T-helper 2 cell (primary cell): ENCODE results near the gene SF3B2.

Experiments
- DNase-seq, 5 experiments: peaks; one replicate each; pipeline versions ENCODE4 v3.0.0 to v3.0.0-alpha.2; 2012 to 2022

The SF3B2 gene

GRCh38 chr11:66051371-66051765 is 796 bp upstream of the SF3B2 start:
- no peak for DNase-seq

DNA sequence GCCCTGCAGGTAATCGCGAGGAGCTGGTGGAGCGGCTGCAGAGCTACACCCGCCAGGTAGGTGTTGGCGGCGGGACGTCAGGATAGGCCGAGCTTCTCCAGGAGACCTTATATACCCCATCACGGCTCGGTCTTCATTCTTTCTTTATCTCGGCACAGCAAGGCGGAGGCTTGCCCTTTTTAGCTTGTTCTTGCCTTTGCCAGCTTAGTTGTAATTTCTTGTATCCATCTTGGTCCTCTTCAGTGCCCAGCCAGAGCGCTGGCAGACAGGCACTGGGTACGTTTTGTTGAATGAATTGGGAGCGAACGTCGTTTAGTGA is 459 bp downstream of the SF3B2 start:
- no peak for DNase-seq

- no peak for DNase-seq
Measured at GRCh38 chr11:66055021-66055420, 2.9 kb downstream of the SF3B2 start.

- DNase-seq = no peak
Measured at GRCh38 chr11:66056501-66056900, 4.3 kb downstream of the SF3B2 start.

- no peak for DNase-seq
Measured at GRCh38 chr11:66059966-66060680, 8.0 kb downstream of the SF3B2 start.

DNA sequence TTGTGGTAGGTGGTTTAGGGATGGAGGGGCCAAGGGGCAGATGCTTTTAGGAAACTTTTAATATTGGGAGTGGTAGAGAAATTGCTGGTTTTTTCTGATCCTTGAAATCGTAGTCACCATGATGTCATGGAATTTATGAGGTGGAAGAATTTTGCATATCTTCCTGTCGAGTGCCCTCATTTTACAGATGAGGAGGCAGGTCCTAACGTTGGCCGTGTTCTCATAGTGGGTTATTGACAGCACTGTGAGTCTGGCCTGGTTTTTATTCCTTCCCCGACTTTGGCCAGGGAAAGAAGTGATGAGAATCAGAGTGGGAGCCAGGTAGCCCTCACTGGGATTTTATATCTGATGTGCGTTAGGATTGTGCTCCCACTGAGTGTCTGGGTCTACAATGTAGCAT is 9.1 kb downstream of the SF3B2 start:
- no peak for DNase-seq

- no peak for DNase-seq
Measured at GRCh38 chr11:66062408-66062807, 10.2 kb downstream of the SF3B2 start.

DNA sequence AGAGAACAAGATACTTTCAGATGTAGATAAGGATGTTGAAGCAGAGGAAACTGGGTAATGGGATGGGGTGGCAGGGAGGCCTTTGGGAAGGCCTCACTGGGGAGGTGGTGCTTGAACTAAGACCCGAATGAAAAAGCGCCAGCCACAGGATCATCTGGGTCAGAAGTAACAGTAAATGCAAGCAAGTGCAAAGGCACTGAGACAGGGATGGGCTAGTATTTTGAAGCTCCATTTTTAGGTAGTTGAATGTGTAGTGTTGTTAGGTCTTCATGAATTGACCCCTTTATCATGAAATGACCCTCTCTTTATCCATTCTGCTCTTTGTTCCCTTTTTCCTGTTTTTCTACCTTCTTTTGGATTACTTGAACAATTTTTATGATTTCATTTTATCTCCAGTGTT is 11.7 kb downstream of the SF3B2 start:
- DNase-seq = no peak

DNA sequence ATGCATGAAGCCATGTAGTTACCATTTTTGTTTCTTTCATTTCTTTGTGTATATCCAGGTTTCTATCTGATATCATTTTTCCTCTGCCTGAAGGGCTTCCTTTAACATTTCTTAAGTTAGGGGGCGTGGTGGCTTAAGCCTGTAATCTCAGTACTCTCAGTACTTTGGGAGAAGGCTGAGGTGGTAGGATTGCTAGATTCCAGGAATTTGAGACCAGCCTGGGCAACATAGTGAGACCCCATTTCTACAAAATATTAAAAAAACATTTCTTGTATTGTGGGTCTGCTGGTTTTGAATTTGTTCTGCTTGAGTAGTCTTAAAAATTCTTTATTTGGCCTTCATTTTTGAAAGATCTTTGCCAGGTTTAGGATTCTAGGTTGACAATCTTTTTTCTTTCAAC is 12.4 kb downstream of the SF3B2 start:
- no peak for DNase-seq

DNA sequence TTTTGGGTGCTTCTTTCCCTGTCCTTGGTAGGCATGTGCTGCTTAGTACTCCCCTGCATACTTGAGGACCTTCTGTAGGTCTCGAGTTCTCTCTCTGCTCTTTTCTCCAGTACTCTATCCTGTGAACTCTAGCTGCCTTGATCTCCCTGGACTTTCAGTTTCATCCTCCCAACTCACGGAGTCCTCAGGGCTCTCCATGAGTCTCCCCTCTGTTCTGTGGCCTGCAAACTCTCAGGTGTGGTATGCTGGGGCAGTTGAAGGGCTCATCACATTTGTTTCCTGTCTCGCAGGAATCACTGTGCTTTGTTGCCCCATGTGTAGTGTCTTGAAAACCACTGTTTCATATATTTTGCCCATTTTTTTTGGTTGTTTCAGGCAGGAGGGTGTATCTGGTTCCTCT is 14.6 kb downstream of the SF3B2 start:
- DNase-seq = no peak

DNA sequence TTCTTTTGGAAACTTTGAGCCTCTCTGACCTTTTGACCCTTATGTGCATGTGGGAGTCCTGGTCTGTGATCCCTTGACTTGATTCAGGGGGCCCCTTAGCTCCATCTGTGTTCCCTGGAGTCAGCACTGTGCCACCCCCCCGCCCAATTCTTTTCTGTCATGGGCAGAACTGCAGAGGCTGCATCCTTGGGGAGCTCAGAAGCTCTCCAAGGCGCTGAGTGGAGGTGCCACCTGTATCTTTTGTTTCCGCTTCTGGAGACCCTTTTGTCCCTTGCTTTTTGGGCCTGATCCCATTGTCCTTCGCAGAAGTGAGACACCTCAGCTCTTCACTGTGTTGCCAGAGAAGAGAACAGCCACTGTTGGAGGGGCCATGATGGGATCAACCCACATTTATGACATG is 15.5 kb downstream of the SF3B2 start:
- DNase-seq = no peak

GRCh38 chr11:66068154-66068821 is 16.1 kb downstream of the SF3B2 start:
- DNase-seq = peak; percentile 41 to 73 (median 64)

GRCh38 chr11:66068923-66069714 is 17.0 kb downstream of the SF3B2 start:
- DNase-seq = peak in 2 of 5 experiments; percentile 16 to 56

DNA sequence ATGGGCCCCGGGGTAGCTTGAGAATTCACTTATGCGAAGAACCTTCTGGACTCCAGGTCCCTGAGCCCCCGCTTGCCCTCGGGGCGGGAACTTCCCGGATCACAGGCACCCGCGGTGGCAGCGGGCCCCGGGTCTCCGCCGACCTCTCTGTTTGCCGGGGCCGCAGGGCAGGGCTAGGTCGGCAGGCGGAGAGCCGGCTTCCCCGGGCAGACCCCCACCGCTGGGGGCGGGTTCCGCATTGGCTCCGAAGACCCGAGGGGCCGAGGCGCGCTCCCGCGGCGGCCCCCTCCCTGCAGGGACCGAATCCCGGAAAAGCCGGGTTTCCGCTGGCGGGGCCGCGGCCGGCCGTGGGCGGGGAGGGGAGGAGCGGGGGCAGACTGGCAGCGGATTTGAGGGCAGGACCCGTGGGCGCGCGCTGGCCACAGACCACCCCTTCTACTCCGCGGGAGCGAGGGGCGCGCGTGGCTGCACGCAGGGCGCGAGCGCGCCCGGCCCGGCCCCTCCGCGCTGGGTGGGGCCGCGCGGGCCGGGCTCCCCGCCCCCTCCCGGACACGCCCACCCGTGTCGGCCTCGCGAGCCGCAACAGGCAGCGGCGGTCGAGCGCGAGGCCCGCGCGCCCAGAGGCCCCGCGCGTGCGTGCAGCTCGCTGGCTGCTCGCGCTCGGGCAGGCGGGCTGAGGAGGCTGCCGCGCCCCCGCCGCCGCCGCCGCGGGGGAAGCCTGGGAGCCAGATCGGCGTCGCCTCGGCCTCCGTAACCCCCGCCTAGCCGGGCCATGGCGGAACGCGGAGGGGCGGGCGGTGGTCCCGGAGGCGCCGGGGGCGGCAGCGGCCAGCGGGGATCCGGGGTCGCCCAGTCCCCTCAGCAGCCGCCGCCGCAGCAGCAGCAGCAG is 17.8 kb downstream of the SF3B2 start, which contains the start of gene PACS1:
PACS1 (plus strand) TSS at position 558 of the 889 bp plus-strand sequence; CDS start at position 773, 215 bp downstream.
- peak; percentile 50 to 89 (median 70) for DNase-seq

DNA sequence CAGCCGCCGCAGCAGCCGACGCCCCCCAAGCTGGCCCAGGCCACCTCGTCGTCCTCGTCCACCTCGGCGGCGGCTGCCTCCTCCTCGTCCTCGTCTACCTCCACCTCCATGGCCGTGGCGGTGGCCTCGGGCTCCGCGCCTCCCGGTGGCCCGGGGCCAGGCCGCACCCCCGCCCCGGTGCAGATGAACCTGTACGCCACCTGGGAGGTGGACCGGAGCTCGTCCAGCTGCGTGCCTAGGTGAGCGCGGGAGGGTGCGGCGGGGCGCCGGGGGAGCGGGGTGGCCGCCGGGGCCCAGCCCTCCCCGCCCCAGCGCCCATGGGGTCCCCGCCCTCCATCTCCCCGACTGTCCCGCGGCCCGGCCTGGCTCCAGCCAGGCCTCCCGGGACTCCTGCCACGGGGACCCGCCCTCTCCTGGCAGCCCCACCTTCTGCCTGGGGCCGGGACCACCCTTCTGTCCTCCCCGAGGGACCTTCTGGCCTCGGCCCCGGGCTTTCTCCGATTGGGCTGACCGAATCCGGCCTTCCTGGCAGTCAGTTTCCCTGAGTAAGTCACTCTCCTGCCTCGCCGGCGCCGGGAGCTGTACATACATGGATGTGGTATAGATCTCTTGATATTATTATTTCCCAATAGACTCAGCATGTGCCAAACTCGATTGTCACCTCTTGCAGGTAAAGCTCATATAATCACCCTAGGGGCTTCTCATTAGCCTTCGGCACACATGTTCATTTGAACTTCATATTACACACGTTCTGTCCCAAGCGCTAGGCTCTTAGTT is 18.6 kb downstream of the SF3B2 start:
- DNase-seq = peak in 3 of 5 experiments; percentile 18 to 29 (median 23)

GRCh38 chr11:66071381-66071801 is 19.2 kb downstream of the SF3B2 start:
- DNase-seq = peak in 1 of 5 experiments; percentile 56

DNA sequence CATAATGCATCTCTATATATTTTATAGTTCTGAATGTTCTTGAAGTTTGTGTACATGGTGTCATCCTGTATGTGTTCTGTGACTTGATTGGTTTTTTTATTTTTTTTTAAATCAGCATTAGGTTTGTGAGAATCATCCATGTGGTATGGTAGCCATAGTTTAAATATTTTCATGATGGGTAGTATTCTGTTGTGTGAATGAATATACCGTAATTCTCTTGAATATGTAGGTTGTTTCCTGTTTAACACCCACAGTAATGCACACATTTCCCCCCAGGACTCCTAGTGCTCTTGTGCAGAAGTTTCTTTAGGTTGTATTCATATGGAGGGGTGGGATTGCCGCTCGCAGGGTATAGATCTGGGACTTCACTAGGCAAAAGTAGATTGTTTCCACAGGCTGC is 19.9 kb downstream of the SF3B2 start:
- peak in 1 of 5 experiments; percentile 43 for DNase-seq

DNA sequence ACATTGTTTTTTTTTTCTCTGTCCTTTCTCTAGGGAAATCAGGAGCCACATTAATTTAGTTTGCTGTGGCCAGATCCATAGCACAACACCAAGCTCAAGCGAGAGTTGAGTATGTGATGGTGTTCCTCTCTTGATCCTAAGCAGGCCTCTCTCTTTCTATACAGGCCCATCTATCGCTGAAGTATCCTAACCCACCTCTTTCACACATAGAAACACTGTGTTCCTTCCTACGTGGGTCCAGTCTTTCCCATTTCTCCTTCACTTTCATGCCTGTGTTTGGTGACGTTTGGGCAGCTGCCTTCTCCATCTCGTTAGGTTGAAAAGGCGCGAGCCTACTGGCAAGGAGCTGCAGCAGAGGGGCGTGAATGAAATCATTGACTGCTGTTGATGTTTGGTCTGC is 20.4 kb downstream of the SF3B2 start:
- DNase-seq = no peak

DNA sequence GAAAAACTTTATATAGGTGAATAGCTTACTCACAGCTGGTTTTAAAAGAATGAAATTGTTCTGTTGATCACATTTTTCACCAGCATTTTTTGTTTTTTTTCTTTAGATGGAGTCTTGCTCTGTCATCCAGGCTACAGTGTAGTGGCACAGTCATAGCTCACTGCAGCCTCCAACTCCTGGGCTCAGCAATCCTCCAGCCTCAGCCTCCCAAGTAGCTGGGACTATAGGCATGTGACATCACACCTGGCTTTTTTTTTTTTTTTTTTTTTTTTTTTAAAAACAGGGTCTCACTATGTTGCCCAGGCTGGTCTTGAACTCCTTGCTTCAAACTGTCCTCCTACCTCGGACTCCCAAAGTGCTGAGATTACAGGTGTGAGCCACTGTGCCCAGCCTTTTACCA is 21.5 kb downstream of the SF3B2 start:
- peak in 1 of 5 experiments; percentile 21 for DNase-seq

GRCh38 chr11:66075273-66075672 is 23.1 kb downstream of the SF3B2 start:
- DNase-seq = no peak

DNA sequence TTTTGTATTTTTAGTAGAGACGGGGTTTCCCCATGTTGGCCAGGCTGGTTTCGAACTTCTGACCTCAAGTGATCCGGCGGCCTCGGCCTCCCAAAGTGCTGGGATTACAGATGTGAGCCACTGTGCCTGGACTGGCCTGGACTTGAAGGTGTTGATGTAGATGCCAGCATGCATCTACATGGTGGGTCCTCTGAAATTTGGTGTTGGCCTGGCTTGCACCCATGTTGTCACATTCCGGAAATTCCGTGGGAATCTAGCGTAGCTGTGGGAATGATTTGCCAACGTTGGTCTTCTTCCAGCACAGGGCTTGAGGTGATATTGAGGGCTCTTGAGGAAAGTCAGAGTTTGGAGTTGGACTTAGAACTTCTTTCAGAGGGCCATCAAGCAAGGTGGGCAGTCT is 24.4 kb downstream of the SF3B2 start:
- DNase-seq = no peak

- DNase-seq = no peak
Measured at GRCh38 chr11:66077927-66078326, 25.8 kb downstream of the SF3B2 start.
